Measurements from ENCODE around the gene PMAIP1.

GRCh38 chr18:59892123-59892522 is 7.7 kb upstream of the PMAIP1 start:
- TF ChIP-seq CTCF (IDR thresholded peaks at IDR 0.05; ENCODE audit: insufficient read depth, low read length, poor library complexity, severe bottlenecking) (no peak), EZH2phosphoT487 (conservative IDR thresholded peaks at IDR 0.05; ENCODE audit: low read length) (no peak)
